Endothelial cell (in vitro differentiated cells): ENCODE measurements around the gene XK. TPM values are rescaled to one million over a fixed set of nuclear protein-coding genes. Genes with fewer than 3 reads are reported as not detected.
A peak's percentile ranks its signal among the peaks of the same experiment; 100 is the strongest.

Experiments
- DNase-seq: peaks from one replicate; pipeline ENCODE4 v3.0.0; 2021; ENCODE audit warnings: low spot score
- H3K27ac Mint-ChIP-seq: one replicate; pipeline ENCODE4 v1.8.0; 2021; ENCODE audit warnings: mixed read lengths, inconsistent platforms; ENCODE audit not compliant: unreplicated experiment
- H3K27me3 Mint-ChIP-seq: one replicate; pipeline ENCODE4 v1.8.0; 2021; ENCODE audit warnings: mild to moderate bottlenecking, moderate library complexity, mixed read lengths, inconsistent platforms; ENCODE audit not compliant: unreplicated experiment
- H3K36me3 Mint-ChIP-seq: one replicate; pipeline ENCODE4 v1.8.0; 2021; ENCODE audit warnings: mild to moderate bottlenecking, low read depth, mixed read lengths, inconsistent platforms; ENCODE audit not compliant: unreplicated experiment
- H3K4me1 Mint-ChIP-seq: one replicate; pipeline ENCODE4 v1.8.0; 2021; ENCODE audit warnings: mild to moderate bottlenecking, mixed read lengths, inconsistent platforms; ENCODE audit not compliant: unreplicated experiment
- H3K4me3 Mint-ChIP-seq: one replicate; pipeline ENCODE4 v1.8.0; 2021; ENCODE audit warnings: mild to moderate bottlenecking, mixed read lengths, inconsistent platforms; ENCODE audit not compliant: unreplicated experiment
- H3K9me3 Mint-ChIP-seq: one replicate; pipeline ENCODE4 v1.8.0; 2021; ENCODE audit warnings: mixed read lengths, inconsistent platforms; ENCODE audit not compliant: unreplicated experiment
- total RNA-seq: library from RNA; stranded (reverse); fragmentation: NEBNext Ultra II Directional; extraction: Animal tissue kit (Norgen Biotek cat#: 25700); gene quantifications from one replicate; pipeline ENCODE4 v1.2.1, GENCODE V29; 2021; ENCODE audit not compliant: unreplicated experiment
- TF ChIP-seq, protein P1 (sequence below): fragments of 200-600 bp; sonication (generic); IDR thresholded peaks from one replicate; pipeline ENCODE4 v1.5.0; 2021; ENCODE audit warnings: antibody characterized with exemption; ENCODE audit not compliant: unreplicated experiment

XK gene
- total RNA-seq, 1 donor from 2014 or later = 0.31 TPM

- Mint-ChIP-seq H3K4me3 (no peak overlapping the region), H3K36me3 (no peaks in the 10 kb centered on the region), H3K27ac (no peak overlapping the region), H3K9me3 (no peaks in the 10 kb centered on the region), H3K4me1 (peaks cover 4% of the 10 kb centered on the region), H3K27me3 (no peaks in the 10 kb centered on the region)
- TF ChIP-seq, protein P1, sequence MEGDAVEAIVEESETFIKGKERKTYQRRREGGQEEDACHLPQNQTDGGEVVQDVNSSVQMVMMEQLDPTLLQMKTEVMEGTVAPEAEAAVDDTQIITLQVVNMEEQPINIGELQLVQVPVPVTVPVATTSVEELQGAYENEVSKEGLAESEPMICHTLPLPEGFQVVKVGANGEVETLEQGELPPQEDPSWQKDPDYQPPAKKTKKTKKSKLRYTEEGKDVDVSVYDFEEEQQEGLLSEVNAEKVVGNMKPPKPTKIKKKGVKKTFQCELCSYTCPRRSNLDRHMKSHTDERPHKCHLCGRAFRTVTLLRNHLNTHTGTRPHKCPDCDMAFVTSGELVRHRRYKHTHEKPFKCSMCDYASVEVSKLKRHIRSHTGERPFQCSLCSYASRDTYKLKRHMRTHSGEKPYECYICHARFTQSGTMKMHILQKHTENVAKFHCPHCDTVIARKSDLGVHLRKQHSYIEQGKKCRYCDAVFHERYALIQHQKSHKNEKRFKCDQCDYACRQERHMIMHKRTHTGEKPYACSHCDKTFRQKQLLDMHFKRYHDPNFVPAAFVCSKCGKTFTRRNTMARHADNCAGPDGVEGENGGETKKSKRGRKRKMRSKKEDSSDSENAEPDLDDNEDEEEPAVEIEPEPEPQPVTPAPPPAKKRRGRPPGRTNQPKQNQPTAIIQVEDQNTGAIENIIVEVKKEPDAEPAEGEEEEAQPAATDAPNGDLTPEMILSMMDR = no peak
- no peak for DNase-seq
These were observed 32.1 kb downstream of the XK start for GRCh38 chrX:37717708-37718107.

DNA sequence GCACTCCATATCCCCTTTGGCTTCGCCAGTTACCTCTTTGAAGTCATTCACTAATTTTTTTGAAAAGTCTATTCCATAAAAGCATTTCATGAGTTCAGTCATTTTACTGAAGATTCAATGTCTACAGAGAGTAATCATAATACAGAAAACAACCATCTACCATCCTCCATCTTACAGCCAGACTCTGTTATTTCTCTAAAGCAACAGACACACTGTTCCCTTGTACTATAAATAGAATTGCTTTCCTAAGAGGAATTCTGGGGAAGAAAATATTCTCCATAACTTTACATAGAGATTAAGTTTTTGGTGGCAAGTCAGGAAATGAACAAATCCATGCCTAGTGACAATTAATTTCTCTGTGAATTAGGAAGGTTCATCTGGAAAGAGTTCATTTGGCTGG, 37.0 kb downstream of the XK start:
- H3K9me3 Mint-ChIP-seq = no peaks in the 10 kb centered on the region
- no peaks in the 10 kb centered on the region for H3K36me3 Mint-ChIP-seq
- H3K4me3 Mint-ChIP-seq = no peak overlapping the region
- no peak for DNase-seq
- H3K27ac Mint-ChIP-seq = no peak overlapping the region
- peaks cover 1% of the 10 kb centered on the region for H3K27me3 Mint-ChIP-seq
- no peaks in the 10 kb centered on the region for H3K4me1 Mint-ChIP-seq
- TF ChIP-seq, protein P1 = no peak

DNA sequence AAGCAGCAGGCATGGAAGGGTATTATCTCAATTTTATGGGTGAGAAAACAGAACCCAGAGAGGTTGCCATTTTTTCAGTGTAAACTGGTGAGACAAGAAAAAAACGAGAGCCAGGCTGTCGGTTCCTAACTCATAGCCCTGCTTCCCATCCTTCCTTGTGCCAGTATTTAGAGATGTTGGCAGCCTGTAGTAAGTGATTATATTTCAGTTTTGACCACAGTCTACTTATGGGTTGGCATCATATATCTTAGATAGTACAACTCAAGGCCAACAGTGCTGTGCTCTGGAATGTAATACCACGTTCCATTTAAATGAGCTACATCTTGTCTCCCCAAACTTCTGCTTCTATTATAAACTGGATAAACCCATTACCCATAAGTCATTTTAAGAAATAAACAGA, 40.8 kb downstream of the XK start:
- no peak for DNase-seq
- Mint-ChIP-seq H3K27ac (no peak overlapping the region), H3K4me3 (no peak overlapping the region), H3K36me3 (no peaks in the 10 kb centered on the region), H3K9me3 (no peaks in the 10 kb centered on the region), H3K27me3 (peaks cover 1% of the 10 kb centered on the region), H3K4me1 (no peaks in the 10 kb centered on the region)
- TF ChIP-seq, protein P1 = no peak

- Mint-ChIP-seq H3K4me3 (no peak overlapping the region), H3K36me3 (no peaks in the 10 kb centered on the region), H3K27ac (no peak overlapping the region), H3K27me3 (no peaks in the 10 kb centered on the region), H3K4me1 (no peaks in the 10 kb centered on the region), H3K9me3 (no peaks in the 10 kb centered on the region)
- TF ChIP-seq, protein P1 = peak; percentile 54
- peak; percentile 65 for DNase-seq
These were observed 59.8 kb downstream of the XK start for GRCh38 chrX:37745354-37745753.

DNA sequence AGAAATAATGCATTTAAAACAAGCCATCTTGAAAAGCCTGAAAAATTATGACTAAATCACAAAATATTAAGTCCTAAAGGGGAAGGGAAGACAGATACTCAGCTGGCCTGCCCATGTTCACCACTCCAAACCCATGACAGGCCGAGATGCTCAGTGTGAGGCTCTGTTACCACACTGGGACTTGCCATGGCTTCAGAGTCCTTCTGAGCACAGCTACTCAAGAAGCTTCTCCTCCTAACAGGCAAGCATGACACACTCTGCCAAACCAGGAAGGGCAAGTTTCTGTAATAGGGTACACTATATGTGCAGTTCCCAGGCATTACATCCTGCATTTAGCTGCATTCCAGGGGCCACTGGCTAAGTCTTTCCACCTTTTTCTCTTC, 60.2 kb downstream of the XK start:
- no peaks in the 10 kb centered on the region for H3K4me1 Mint-ChIP-seq
- H3K27ac Mint-ChIP-seq = no peak overlapping the region
- TF ChIP-seq, protein P1 = no peak
- H3K4me3 Mint-ChIP-seq = no peak overlapping the region
- no peaks in the 10 kb centered on the region for H3K27me3 Mint-ChIP-seq
- no peaks in the 10 kb centered on the region for H3K9me3 Mint-ChIP-seq
- no peak for DNase-seq
- no peaks in the 10 kb centered on the region for H3K36me3 Mint-ChIP-seq
